HepG2 (cell line): ENCODE data around the gene TSPAN17. TPM values are rescaled to one million over a fixed set of nuclear protein-coding genes. Genes with fewer than 3 reads are reported as not detected.

Source experiments
- ATAC-seq: fragments of 200-7000 bp; cut with Tn5 transposase; 3 replicates; pipeline ENCODE4 v1.9.1; 2020; ENCODE audit warnings: mild to moderate bottlenecking, moderate library complexity
- BruUV-seq: library from RNA; stranded (reverse); fragments of 400-500 nt; replicated peaks from 2 replicates; lab custom pipeline; 2021; lab: Mats Ljungman, UMichigan
- CTCF ChIA-PET: fragments of 300-600 bp; formaldehyde crosslinking; extraction: SDS; loops from one replicate; lab custom pipeline; 2021; ENCODE audit warnings: low total read pairs, inconsistent platforms, low intra/inter-chr PET ratio; lab: Yijun Ruan, JAX
- POLR2A ChIA-PET: fragments of 350-600 bp; sonication (Branson Sonifier 250); formaldehyde crosslinking; loops from one replicate; lab custom pipeline; 2020; ENCODE audit warnings: antibody characterized with exemption, inconsistent platforms; lab: Yijun Ruan, JAX
- DNase-seq: peaks from one replicate; pipeline ENCODE4 v3.0.0-alpha.2; 2015; ENCODE audit warnings: low spot score
- FAIRE-seq: peaks from 3 replicates; lab custom pipeline; 2011; peaks lifted over from hg19 to GRCh38; lab: Jason Lieb, UNC
- H2AFZ ChIP-seq: one replicate; pipeline ENCODE4 v1.6.1; 2011; ENCODE audit warnings: low read length, inconsistent platforms
- H3K27ac ChIP-seq: fragments of 300-600 bp; 3 replicates; pipeline ENCODE4 v1.8.0; 2011; ENCODE audit warnings: mixed run types, mild to moderate bottlenecking, mixed read lengths, low read length, inconsistent platforms; ENCODE audit not compliant: insufficient read depth; ENCODE audit errors: extremely low read length
- H3K27me3 ChIP-seq, 2 experiments: fragments of 200-600 bp in 1 of 2; 2 replicates in 1 of 2; 3 replicates in 1 of 2; pipeline versions ENCODE4 v1.6.0 to v1.8.0; 2011; ENCODE audit warnings: low read length in 2 of 2, mild to moderate bottlenecking in 2 of 2, moderate library complexity in 2 of 2, inconsistent platforms in 1 of 2; ENCODE audit not compliant: insufficient read depth in 2 of 2, control insufficient read depth in 1 of 2
- H3K36me3 ChIP-seq, 2 experiments: fragments of 200-600 bp in 1 of 2; replicated peaks in 1 of 2; 2 replicates in 1 of 2; 3 replicates in 1 of 2; pipeline versions ENCODE4 v1.5.1 to v1.8.0; 2011; ENCODE audit warnings: low read length in 2 of 2, inconsistent platforms in 1 of 2; ENCODE audit not compliant: insufficient read depth in 2 of 2, control insufficient read depth in 1 of 2
- H3K4me1 ChIP-seq: 2 replicates; pipeline ENCODE4 v1.5.1; 2012; ENCODE audit warnings: low read length, inconsistent platforms; ENCODE audit not compliant: insufficient read depth
- H3K4me2 ChIP-seq: 2 replicates; pipeline ENCODE4 v1.6.0; 2011; ENCODE audit warnings: low read depth, low read length, inconsistent platforms
- H3K4me3 ChIP-seq, 3 experiments: fragments of 200-600 bp in 1 of 3; sonication (generic), shearing (Covaris generic) in 1 of 3; replicated peaks in 1 of 3; 2 replicates each; pipeline ENCODE4 v1.5.1; 2011 to 2016; ENCODE audit warnings: low read length in 3 of 3, inconsistent platforms in 2 of 3, low read depth in 2 of 3, mild to moderate bottlenecking in 2 of 3, control low read depth in 1 of 3, mixed read lengths in 1 of 3; ENCODE audit not compliant: insufficient read depth in 1 of 3
- H3K79me2 ChIP-seq: one replicate; pipeline ENCODE4 v1.6.1; 2011; ENCODE audit warnings: low read length, inconsistent platforms; ENCODE audit not compliant: insufficient read depth
- H3K9ac ChIP-seq: 2 replicates; pipeline ENCODE4 v1.6.0; 2011; ENCODE audit warnings: mild to moderate bottlenecking, low read depth, low read length, inconsistent platforms; ENCODE audit not compliant: insufficient read depth
- H3K9me3 ChIP-seq: 2 replicates; pipeline ENCODE4 v1.5.1; 2012; ENCODE audit warnings: mild to moderate bottlenecking, low read length
- H4K20me1 ChIP-seq: 2 replicates; pipeline ENCODE4 v1.6.0; 2011; ENCODE audit warnings: inconsistent platforms, mild to moderate bottlenecking, low read length, moderate library complexity; ENCODE audit not compliant: insufficient read depth
- ARNT ChIP-seq: fragments of 450-650 bp; IDR thresholded peaks from 2 replicates; pipeline ENCODE4 v1.6.1; 2017
- NRL ChIP-seq: sonication (generic); formaldehyde crosslinking; IDR thresholded peaks from 2 replicates; pipeline ENCODE4 v1.5.0; 2020; ENCODE audit warnings: missing genetic modification reagents, mild to moderate bottlenecking, moderate library complexity, borderline replicate concordance
- POLR2AphosphoS2 ChIP-seq: IDR thresholded peaks from 2 replicates; pipeline ENCODE4 v1.6.1; 2011; ENCODE audit warnings: low read depth, low read length, improper control_type of control experiment
- SETDB1 ChIP-seq: sonication (generic); formaldehyde crosslinking; IDR thresholded peaks from 2 replicates; pipeline ENCODE4 v1.5.1; 2020; ENCODE audit warnings: missing genetic modification reagents, mild to moderate bottlenecking, borderline replicate concordance
- SIN3A ChIP-seq: IDR thresholded peaks from 2 replicates; pipeline ENCODE4 v1.6.1; 2011; ENCODE audit warnings: low read depth, mild to moderate bottlenecking, control low read depth, low read length, borderline replicate concordance
- ZMAT5 ChIP-seq: sonication (generic); formaldehyde crosslinking; IDR thresholded peaks from 2 replicates; pipeline ENCODE4 v1.5.0; 2020; ENCODE audit warnings: mild to moderate bottlenecking, low read depth, missing genetic modification reagents, borderline replicate concordance
- ZNF205 ChIP-seq: IDR thresholded peaks from 2 replicates; pipeline ENCODE4 v1.6.1; 2018; ENCODE audit warnings: missing biosample characterization, missing genetic modification reagents
- ZNF550 ChIP-seq: sonication (generic); formaldehyde crosslinking; IDR thresholded peaks from 2 replicates; pipeline ENCODE4 v1.4.0; 2020; ENCODE audit warnings: mild to moderate bottlenecking, missing genetic modification reagents, borderline replicate concordance
- ZNF660 ChIP-seq: sonication (generic); formaldehyde crosslinking; IDR thresholded peaks from 2 replicates; pipeline ENCODE4 v1.5.1; 2020; ENCODE audit warnings: mild to moderate bottlenecking, low read depth, missing genetic modification reagents, borderline replicate concordance
- WGBS: methylation state at CpG from one replicate; pipeline ENCODE4 v1.1.6; 2017; ENCODE audit warnings: low lambda C conversion rate; 5-methylcytosine and 5-hydroxymethylcytosine counted together
- in situ Hi-C: cut with HindIII; loops from 2 replicates; pipeline ENCODE4 v1.10.0; 2017; ENCODE audit warnings: low pct_unique_long_range_greater_than_20kb; ENCODE audit not compliant: extremely low pct_ligation_motif_present
- intact Hi-C: fragments of 100-400 bp; cut with micrococcal nuclease; formaldehyde crosslinking; loops from one replicate; pipeline ENCODE4 v1.10.0; 2022; ENCODE audit not compliant: unreplicated experiment
- polyA plus RNA-seq, 8 experiments: library from polyadenylated mRNA; depleted of rRNA in 3 of 8; stranded (reverse) in 7 of 8; unstranded in 1 of 8; fragments of >200 nt; fragmentation: Illumina TruSeq in 4 of 8; extraction: Trizol in 4 of 8; gene quantifications; 2 replicates each; pipeline versions ENCODE4 v1.2.1 to v1.2.3, GENCODE V29; 2011 to 2016; ENCODE audit warnings: low read depth in 4 of 8, missing spikeins in 1 of 8, mixed read lengths in 1 of 8; ENCODE audit not compliant: insufficient read depth in 1 of 8
- total RNA-seq, 5 experiments: library from RNA; depleted of rRNA; stranded (reverse); fragments of >200 nt; fragmentation: Illumina TruSeq; extraction: Trizol; gene quantifications; 2 replicates each; pipeline ENCODE4 v1.2.3, GENCODE V29; 2016; ENCODE audit warnings: low read depth in 1 of 5

Gene TSPAN17
- total and polyA plus RNA-seq, 2 of the 13 experiments (the other 11 are each of a cell fraction or from before 2014, with no cell fraction given): 11.5 to 15.0 TPM

- TF ChIP-seq ZNF550 (CRISPR knock-in tag): no peak
Observed at GRCh38 chr5:176685010-176685409, 37.7 kb downstream of the TSPAN17 start (continued).

- intact Hi-C loops: no loop called here
- no TSS peak for BruUV-seq
- no peak overlapping the region for H2AFZ ChIP-seq
- FAIRE-seq (no peak), DNase-seq (no peak), ATAC-seq (no peak)
- TF ChIP-seq ZNF205 (CRISPR knock-in tag): no peak
- TF ChIP-seq ZMAT5 (CRISPR knock-in tag): no peak
- no peak for TF ChIP-seq NRL
- TF ChIP-seq SIN3A: no peak
- TF ChIP-seq POLR2AphosphoS2: no peak
- no peak for TF ChIP-seq SETDB1 (CRISPR knock-in tag)
- TF ChIP-seq ZNF660 (CRISPR knock-in tag): no peak
- TF ChIP-seq ARNT: no peak
- ChIA-PET POLR2A (no interaction called here), CTCF (no interaction called here)
- in situ Hi-C loops: no loop called here
- no peaks in the 10 kb centered on the region for H3K36me3 ChIP-seq
- WGBS: 47% methylated on average over 4 of the region's 10 CpGs
- H3K27ac ChIP-seq: no peak overlapping the region
- no peaks in the 10 kb centered on the region for H3K4me1 ChIP-seq
- no peaks in the 10 kb centered on the region for H3K9me3 ChIP-seq
- H4K20me1 ChIP-seq: no peaks in the 10 kb centered on the region
- no peak overlapping the region for H3K4me3 ChIP-seq
- H3K9ac ChIP-seq: no peak overlapping the region
- no peak overlapping the region for H3K4me2 ChIP-seq
- H3K79me2 ChIP-seq: no peaks in the 10 kb centered on the region
- H3K27me3 ChIP-seq: peaks cover 4 to 32% of the 10 kb centered on the region in 2 experiments; a peak in 4 of 5 replicates
Observed at GRCh38 chr5:176687247-176687646, 40.0 kb downstream of the TSPAN17 start.
